Tibial nerve (tissue), 4 donors: ENCODE data around the gene DIP2A.

Experiments
- CTCF ChIP-seq, 5 experiments: fragments of 200-600 bp in 3 of 5; fragments of 450-650 bp in 2 of 5; sonication (generic) in 3 of 5; IDR thresholded peaks; one replicate each; pipeline ENCODE4 v1.5.1; 2016 to 2019; ENCODE audit warnings: antibody characterized with exemption in 5 of 5, mild to moderate bottlenecking in 3 of 5, moderate library complexity in 2 of 5
- EP300 ChIP-seq, 2 donors: sonication (generic); formaldehyde crosslinking; IDR thresholded peaks; one replicate each; pipeline ENCODE4 v1.6.1; 2017; ENCODE audit warnings: antibody characterized with exemption in 2 of 2, mild to moderate bottlenecking in 1 of 2

DNA sequence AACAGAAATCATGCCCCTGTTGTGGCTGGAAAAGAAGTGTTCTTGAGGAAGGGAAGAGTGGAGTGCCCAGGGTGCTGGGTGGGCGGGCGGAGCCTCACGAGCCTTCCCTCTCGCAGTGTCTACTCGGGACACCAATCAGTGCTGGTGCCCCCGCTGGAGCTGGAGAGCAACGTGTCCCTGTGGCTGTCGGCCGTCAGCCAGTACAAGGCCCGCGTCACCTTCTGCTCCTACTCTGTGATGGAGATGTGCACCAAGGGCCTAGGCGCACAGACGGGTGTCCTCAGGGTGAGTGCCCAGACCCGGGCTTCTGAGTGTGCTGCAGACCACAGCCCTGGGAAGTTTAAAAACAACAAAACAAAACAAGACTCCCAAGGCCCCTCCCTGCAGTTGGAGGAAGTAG is 98.8 kb downstream of the DIP2A start:
- no peak for TF ChIP-seq CTCF (IDR thresholded peaks at IDR 0.05)
- TF ChIP-seq EP300 (IDR thresholded peaks at IDR 0.05), result no peak
